ENCODE results near the gene LGALS7. TPM values are rescaled to one million over a fixed set of nuclear protein-coding genes. Genes with fewer than 3 reads are reported as not detected.
"Not testable (repeated sequence)": the region's sequence is repeated elsewhere in the genome, so short reads cannot be mapped to it uniquely, and the experiment has no call there.

LGALS7 gene
- polyA plus RNA-seq, 6 donors from 2014 or later: not detected

- no peaks in the 10 kb centered on the region for H3K27me3 Mint-ChIP-seq
- H3K36me3 Mint-ChIP-seq: no peaks in the 10 kb centered on the region
- DNase-seq (peak; percentile 37), ATAC-seq (ENCODE audit: low read depth in 2 of 2) (peak; percentile 65 to 68)
- no peaks in the 10 kb centered on the region for H3K9me3 Mint-ChIP-seq
- H3K27ac Mint-ChIP-seq: peak overlapping the region in 4 of 6 donors; percentile 9 to 76 (median 29)
- peak overlapping the region; percentile 71 to 83 (median 76) for H3K4me3 Mint-ChIP-seq
- H3K4me1 Mint-ChIP-seq: peaks cover 0 to 9% (median 7%) of the 10 kb centered on the region in 3 donors
These were observed 19.2 kb upstream of the LGALS7 start for GRCh38 chr19:38792250-38793111.

DNA sequence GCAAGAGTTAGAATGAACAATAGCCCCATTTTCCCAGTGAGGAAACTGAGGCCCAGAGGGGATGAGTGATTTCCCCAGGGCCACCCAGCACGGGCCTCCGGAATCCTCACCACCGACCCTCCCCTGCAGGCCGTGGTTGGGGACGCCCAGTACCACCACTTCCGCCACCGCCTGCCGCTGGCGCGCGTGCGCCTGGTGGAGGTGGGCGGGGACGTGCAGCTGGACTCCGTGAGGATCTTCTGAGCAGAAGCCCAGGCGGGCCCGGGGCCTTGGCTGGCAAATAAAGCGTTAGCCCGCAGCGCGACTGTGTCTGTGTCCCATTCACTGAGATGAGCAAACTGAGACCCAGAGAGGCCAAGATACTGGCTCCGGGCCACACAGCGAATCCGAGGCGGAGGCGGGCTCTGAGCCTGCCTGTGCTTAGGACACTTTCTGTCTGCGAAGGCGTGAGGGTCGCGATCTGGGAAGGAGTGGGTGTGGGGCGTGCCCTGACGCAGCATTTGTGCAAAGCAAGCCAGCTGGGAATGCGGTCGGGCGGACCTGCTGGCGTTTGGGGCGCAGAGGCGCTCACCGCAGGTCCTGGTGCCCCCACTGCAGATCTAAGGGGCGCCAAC, 18.2 kb upstream of the LGALS7 start:
- H3K9me3 Mint-ChIP-seq, H3K4me1 Mint-ChIP-seq, H3K4me3 Mint-ChIP-seq, H3K27ac Mint-ChIP-seq, DNase-seq, H3K27me3 Mint-ChIP-seq, H3K36me3 Mint-ChIP-seq: not testable (repeated sequence)
- peak; percentile 83 to 84 for ATAC-seq (ENCODE audit: low read depth in 2 of 2)

- DNase-seq; H3K4me1 Mint-ChIP-seq; H3K9me3 Mint-ChIP-seq; H3K27ac Mint-ChIP-seq; H3K36me3 Mint-ChIP-seq; ATAC-seq (ENCODE audit: low read depth in 2 of 2); H3K4me3 Mint-ChIP-seq; H3K27me3 Mint-ChIP-seq: not testable (repeated sequence)
These were observed 17.4 kb upstream of the LGALS7 start for GRCh38 chr19:38790507-38791403.

DNA sequence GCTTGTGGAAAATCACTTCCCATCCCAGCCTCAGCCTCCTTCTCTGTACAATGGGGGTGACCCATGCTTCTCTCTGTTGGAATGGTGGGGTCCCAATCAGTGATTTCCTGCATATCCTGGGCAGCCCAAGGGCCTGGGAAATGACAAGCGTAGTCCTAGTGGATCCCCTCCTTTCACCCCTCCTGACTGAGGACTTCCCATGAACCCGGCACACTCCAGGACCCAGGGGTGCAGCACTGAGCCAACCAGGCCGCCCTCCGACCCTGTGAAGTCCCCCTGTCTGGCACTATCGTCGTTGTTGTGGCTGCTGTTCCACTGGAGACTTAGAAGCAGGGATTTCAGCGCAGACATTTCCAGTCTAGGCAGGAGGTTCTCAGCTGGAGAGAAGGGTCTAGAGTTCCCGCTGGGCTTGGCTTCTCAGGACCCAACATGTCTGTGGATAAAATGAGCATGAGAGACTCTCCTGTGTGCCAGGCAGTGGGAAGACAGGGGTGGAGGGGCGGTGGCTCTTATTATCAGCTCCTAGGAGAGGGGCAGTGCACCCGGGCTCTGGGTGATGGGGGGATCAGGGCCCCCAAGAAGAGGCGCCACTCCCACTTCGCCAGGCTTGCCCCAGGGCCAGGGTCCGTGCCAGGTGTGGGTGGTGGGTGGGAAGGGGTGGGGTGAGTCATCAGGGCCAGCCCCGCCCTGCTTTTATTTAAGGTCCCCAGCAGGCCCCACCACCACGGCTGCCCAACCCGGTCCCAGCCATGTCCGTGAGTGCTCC, 15.3 kb upstream of the LGALS7 start, which contains the start of gene LGALS7B:
LGALS7B (plus strand) TSS at position 723 of the 766 bp plus-strand sequence; CDS start at position 750, 27 bp downstream.
- DNase-seq (no peak), ATAC-seq (ENCODE audit: low read depth in 2 of 2) (no peak)
- Mint-ChIP-seq H3K27me3 (no peaks in the 10 kb centered on the region), H3K4me3 (peak within 1 kb of the TSS in 2 of 8 donors; percentile 42 to 57), H3K4me1 (peaks cover 0 to 9% (median 4%) of the 10 kb centered on the region in 3 donors), H3K9me3 (no peaks in the 10 kb centered on the region), H3K27ac (no peak within 1 kb of the TSS), H3K36me3 (no peaks in the 10 kb centered on the region)

- H3K27ac Mint-ChIP-seq: peak overlapping the region in 2 of 6 donors; percentile 10 to 60
- no peak overlapping the region for H3K4me3 Mint-ChIP-seq
- DNase-seq (no peak), ATAC-seq (ENCODE audit: low read depth in 2 of 2) (no peak)
- H3K4me1 Mint-ChIP-seq: peaks cover 0 to 2% (median 0%) of the 10 kb centered on the region in 3 donors
- H3K27me3 Mint-ChIP-seq: no peaks in the 10 kb centered on the region
- no peaks in the 10 kb centered on the region for H3K36me3 Mint-ChIP-seq
- no peaks in the 10 kb centered on the region for H3K9me3 Mint-ChIP-seq
These were observed 13.4 kb upstream of the LGALS7 start for GRCh38 chr19:38786572-38787265.

GRCh38 chr19:38786061-38786460, 12.7 kb upstream of the LGALS7 start:
- not testable (repeated sequence) for DNase-seq; H3K36me3 Mint-ChIP-seq; H3K27ac Mint-ChIP-seq; H3K4me1 Mint-ChIP-seq; H3K9me3 Mint-ChIP-seq; ATAC-seq (ENCODE audit: low read depth in 2 of 2); H3K4me3 Mint-ChIP-seq; H3K27me3 Mint-ChIP-seq

- Mint-ChIP-seq H3K9me3 (no peaks in the 10 kb centered on the region), H3K27me3 (no peaks in the 10 kb centered on the region), H3K4me1 (peaks cover 0 to 2% (median 0%) of the 10 kb centered on the region in 3 donors), H3K36me3 (no peaks in the 10 kb centered on the region), H3K4me3 (no peak overlapping the region), H3K27ac (no peak overlapping the region)
- ATAC-seq (ENCODE audit: low read depth in 2 of 2): no peak
- DNase-seq: no peak
These were observed 11.9 kb upstream of the LGALS7 start for GRCh38 chr19:38785187-38785699.

GRCh38 chr19:38784224-38784623, 10.9 kb upstream of the LGALS7 start:
- DNase-seq: no peak
- Mint-ChIP-seq H3K27ac (no peak overlapping the region), H3K9me3 (no peaks in the 10 kb centered on the region), H3K4me1 (peaks cover 0 to 2% (median 0%) of the 10 kb centered on the region in 3 donors), H3K36me3 (no peaks in the 10 kb centered on the region), H3K4me3 (no peak overlapping the region), H3K27me3 (peaks cover 0 to under 1% (median 0%) of the 10 kb centered on the region in 3 donors)
- no peak for ATAC-seq (ENCODE audit: low read depth in 2 of 2)

- ATAC-seq (ENCODE audit: low read depth in 2 of 2); H3K4me3 Mint-ChIP-seq; H3K4me1 Mint-ChIP-seq; DNase-seq; H3K36me3 Mint-ChIP-seq; H3K27me3 Mint-ChIP-seq; H3K9me3 Mint-ChIP-seq: not testable (repeated sequence)
- peak overlapping the region in 1 of 6 donors; percentile 72 for H3K27ac Mint-ChIP-seq
These were observed 8.9 kb upstream of the LGALS7 start for GRCh38 chr19:38782212-38782611.

DNA sequence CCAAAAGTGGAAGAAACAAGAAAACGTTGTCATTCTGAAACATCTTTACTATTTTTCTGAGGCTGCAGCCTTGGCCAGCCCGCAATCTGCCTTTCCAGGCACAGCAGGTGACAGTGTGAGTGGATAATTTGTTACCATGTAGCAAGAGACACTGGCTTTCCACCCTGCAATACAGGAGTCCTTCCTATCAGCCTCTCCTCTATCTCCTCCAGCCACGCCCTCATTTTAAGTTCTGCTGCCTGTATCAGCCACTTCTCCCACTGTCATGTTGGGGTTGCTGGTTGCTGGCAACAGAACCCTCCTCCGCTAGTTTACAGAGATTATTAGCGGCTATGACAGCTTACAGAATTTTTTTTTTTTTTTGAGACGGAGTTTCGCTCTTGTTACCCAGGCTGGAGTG, 7.7 kb upstream of the LGALS7 start:
- ATAC-seq (ENCODE audit: low read depth in 2 of 2) (no peak), DNase-seq (no peak)
- Mint-ChIP-seq H3K4me1 (no peaks in the 10 kb centered on the region), H3K27ac (peak overlapping the region in 1 of 6 donors; percentile 42), H3K27me3 (peaks cover 0 to 8% (median 6%) of the 10 kb centered on the region in 3 donors), H3K9me3 (no peaks in the 10 kb centered on the region), H3K4me3 (no peak overlapping the region), H3K36me3 (no peaks in the 10 kb centered on the region)

DNA sequence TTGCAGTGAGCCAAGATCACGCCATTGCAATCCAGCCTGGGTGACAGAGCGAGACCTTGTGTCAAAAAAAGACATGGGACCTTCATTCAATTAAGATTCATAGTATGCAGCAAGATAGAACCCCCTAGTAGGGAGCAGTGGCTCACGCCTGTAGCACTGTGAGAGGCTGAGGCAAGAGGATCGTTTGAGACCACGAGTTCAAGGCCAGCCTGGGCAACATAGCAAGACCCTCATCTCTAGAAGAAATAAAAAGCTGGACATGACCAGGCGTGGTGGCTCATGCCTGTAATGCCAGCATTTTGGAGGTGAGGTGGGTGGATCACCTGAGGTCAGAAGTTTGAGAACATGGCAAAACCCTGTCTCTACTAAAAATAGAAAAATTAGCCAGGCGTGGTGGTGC, 7.1 kb upstream of the LGALS7 start:
- no peak for DNase-seq
- Mint-ChIP-seq H3K27ac (no peak overlapping the region), H3K4me1 (no peaks in the 10 kb centered on the region)

GRCh38 chr19:38778733-38779132, 5.4 kb upstream of the LGALS7 start:
- Mint-ChIP-seq H3K36me3 (no peaks in the 10 kb centered on the region), H3K27me3 (peaks cover 0 to 8% (median 6%) of the 10 kb centered on the region in 3 donors), H3K4me3 (no peak overlapping the region), H3K27ac (no peak overlapping the region), H3K4me1 (no peaks in the 10 kb centered on the region), H3K9me3 (no peaks in the 10 kb centered on the region)
- ATAC-seq (ENCODE audit: low read depth in 2 of 2): no peak
- DNase-seq: no peak

More for the DNA sequence above, 7.1 kb upstream of the LGALS7 start:
- no peak for ATAC-seq (ENCODE audit: low read depth in 2 of 2)
- peaks cover 0 to 8% (median 6%) of the 10 kb centered on the region in 3 donors for H3K27me3 Mint-ChIP-seq
- H3K4me3 Mint-ChIP-seq: no peak overlapping the region
- no peaks in the 10 kb centered on the region for H3K9me3 Mint-ChIP-seq
- no peaks in the 10 kb centered on the region for H3K36me3 Mint-ChIP-seq
